GM19023 (cell line): ENCODE data around the gene USP17L27.
"Not testable (repeated sequence)": the region's sequence is repeated elsewhere in the genome, so short reads cannot be mapped to it uniquely, and the experiment has no call there.

Experiments
- ATAC-seq: cut with Tn5 transposase; IDR thresholded peaks from one replicate; pipeline ENCODE4 v1.9.1; 2021; ENCODE audit warnings: mild to moderate bottlenecking, moderate library complexity; ENCODE audit not compliant: unreplicated experiment

The USP17L27 gene, protein sequence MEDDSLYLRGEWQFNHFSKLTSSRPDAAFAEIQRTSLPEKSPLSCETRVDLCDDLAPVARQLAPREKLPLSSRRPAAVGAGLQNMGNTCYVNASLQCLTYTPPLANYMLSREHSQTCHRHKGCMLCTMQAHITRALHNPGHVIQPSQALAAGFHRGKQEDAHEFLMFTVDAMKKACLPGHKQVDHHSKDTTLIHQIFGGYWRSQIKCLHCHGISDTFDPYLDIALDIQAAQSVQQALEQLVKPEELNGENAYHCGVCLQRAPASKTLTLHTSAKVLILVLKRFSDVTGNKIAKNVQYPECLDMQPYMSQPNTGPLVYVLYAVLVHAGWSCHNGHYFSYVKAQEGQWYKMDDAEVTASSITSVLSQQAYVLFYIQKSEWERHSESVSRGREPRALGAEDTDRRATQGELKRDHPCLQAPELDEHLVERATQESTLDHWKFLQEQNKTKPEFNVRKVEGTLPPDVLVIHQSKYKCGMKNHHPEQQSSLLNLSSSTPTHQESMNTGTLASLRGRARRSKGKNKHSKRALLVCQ

DNA sequence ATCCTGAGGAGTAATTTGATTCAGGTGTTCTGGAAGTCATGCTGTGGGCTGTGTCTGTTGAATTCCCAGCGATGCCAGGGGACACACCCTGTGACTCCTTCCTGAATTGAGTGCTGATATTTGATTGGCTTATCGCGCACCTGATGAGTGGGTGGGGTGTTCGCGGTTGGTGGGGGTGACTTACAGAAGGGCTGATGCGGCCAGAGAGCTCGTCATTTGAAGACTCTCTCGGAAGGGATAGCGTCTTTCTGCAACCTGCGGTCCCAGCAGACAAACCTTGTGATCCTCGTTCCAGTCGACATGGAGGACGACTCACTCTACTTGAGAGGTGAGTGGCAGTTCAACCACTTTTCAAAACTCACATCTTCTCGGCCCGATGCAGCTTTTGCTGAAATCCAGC lies at the start of gene USP17L27:
Gene USP17L27 (plus strand): TSS at position 301 of the 400 bp plus-strand sequence. CDS start 0 bp downstream, at position 301.
- ATAC-seq, result not testable (repeated sequence)

DNA sequence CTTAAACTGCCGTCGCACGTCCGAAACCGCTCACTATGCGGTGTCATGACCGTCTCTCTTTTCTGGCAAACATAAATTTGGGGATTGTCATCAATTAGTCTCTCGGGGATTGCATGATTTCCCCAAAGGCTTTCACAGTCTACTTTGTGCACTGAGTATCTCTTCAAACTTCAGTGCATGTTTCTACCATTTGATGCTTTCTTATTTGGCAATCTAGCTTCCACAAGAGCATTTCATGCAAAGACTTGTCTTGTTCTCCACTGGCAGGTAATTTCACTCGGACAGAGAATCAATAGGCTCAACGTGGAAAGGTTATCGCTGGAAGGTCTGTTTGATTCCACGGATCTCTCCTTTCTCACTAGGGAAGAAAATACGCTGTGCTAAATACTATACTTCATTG lies 19.8 kb upstream of the USP17L27 start:
- not testable (repeated sequence) for ATAC-seq

DNA sequence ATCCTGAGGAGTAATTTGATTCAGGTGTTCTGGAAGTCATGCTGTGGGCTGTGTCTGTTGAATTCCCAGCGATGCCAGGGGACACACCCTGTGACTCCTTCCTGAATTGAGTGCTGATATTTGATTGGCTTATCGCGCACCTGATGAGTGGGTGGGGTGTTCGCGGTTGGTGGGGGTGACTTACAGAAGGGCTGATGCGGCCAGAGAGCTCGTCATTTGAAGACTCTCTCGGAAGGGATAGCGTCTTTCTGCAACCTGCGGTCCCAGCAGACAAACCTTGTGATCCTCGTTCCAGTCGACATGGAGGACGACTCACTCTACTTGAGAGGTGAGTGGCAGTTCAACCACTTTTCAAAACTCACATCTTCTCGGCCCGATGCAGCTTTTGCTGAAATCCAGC lies 19.1 kb upstream of the USP17L27 start, which contains the start of gene USP17L24:
Gene USP17L24 (plus strand): TSS at position 301 of the 400 bp plus-strand sequence. CDS start 0 bp downstream, at position 301.
- ATAC-seq, result not testable (repeated sequence)

DNA sequence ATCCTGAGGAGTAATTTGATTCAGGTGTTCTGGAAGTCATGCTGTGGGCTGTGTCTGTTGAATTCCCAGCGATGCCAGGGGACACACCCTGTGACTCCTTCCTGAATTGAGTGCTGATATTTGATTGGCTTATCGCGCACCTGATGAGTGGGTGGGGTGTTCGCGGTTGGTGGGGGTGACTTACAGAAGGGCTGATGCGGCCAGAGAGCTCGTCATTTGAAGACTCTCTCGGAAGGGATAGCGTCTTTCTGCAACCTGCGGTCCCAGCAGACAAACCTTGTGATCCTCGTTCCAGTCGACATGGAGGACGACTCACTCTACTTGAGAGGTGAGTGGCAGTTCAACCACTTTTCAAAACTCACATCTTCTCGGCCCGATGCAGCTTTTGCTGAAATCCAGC lies 14.3 kb upstream of the USP17L27 start, which contains the start of gene USP17L25:
Gene USP17L25 (plus strand): TSS at position 301 of the 400 bp plus-strand sequence. CDS start 0 bp downstream, at position 301.
- ATAC-seq, result not testable (repeated sequence)

DNA sequence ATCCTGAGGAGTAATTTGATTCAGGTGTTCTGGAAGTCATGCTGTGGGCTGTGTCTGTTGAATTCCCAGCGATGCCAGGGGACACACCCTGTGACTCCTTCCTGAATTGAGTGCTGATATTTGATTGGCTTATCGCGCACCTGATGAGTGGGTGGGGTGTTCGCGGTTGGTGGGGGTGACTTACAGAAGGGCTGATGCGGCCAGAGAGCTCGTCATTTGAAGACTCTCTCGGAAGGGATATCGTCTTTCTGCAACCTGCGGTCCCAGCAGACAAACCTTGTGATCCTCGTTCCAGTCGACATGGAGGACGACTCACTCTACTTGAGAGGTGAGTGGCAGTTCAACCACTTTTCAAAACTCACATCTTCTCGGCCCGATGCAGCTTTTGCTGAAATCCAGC lies 9.6 kb upstream of the USP17L27 start, which contains the start of gene USP17L26:
Gene USP17L26 (plus strand): TSS at position 301 of the 400 bp plus-strand sequence. CDS start 0 bp downstream, at position 301.
- not testable (repeated sequence) for ATAC-seq

DNA sequence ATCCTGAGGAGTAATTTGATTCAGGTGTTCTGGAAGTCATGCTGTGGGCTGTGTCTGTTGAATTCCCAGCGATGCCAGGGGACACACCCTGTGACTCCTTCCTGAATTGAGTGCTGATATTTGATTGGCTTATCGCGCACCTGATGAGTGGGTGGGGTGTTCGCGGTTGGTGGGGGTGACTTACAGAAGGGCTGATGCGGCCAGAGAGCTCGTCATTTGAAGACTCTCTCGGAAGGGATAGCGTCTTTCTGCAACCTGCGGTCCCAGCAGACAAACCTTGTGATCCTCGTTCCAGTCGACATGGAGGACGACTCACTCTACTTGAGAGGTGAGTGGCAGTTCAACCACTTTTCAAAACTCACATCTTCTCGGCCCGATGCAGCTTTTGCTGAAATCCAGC lies 4.8 kb upstream of the USP17L27 start, which contains the start of gene USP17L5:
Gene USP17L5 (plus strand): TSS at position 301 of the 400 bp plus-strand sequence. CDS start 0 bp downstream, at position 301.
- not testable (repeated sequence) for ATAC-seq

DNA sequence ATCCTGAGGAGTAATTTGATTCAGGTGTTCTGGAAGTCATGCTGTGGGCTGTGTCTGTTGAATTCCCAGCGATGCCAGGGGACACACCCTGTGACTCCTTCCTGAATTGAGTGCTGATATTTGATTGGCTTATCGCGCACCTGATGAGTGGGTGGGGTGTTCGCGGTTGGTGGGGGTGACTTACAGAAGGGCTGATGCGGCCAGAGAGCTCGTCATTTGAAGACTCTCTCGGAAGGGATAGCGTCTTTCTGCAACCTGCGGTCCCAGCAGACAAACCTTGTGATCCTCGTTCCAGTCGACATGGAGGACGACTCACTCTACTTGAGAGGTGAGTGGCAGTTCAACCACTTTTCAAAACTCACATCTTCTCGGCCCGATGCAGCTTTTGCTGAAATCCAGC lies 4.6 kb downstream of the USP17L27 start, which contains the start of gene USP17L28:
Gene USP17L28 (plus strand): TSS at position 301 of the 400 bp plus-strand sequence. CDS start 0 bp downstream, at position 301.
- not testable (repeated sequence) for ATAC-seq

DNA sequence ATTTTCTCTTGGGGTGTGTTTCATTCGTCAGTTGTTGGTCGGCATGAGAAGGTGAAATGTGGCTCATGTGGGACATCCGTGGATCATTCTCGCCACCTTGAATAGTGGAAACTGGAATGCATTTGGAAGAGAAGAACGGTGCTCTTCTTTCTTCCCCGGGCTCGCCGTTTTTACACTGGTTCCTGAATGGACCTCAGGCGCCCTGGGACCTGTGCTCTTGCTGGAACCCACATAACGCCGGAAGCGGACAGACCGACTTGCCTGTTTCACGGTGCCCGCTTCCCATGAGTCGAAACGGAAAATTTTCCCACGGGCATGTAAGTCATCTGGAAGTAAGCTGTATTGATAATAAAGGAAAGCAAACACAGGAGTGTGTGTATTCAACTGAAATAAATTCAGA lies 6.9 kb downstream of the USP17L27 start:
- ATAC-seq, result not testable (repeated sequence)

DNA sequence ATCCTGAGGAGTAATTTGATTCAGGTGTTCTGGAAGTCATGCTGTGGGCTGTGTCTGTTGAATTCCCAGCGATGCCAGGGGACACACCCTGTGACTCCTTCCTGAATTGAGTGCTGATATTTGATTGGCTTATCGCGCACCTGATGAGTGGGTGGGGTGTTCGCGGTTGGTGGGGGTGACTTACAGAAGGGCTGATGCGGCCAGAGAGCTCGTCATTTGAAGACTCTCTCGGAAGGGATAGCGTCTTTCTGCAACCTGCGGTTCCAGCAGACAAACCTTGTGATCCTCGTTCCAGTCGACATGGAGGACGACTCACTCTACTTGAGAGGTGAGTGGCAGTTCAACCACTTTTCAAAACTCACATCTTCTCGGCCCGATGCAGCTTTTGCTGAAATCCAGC lies 9.4 kb downstream of the USP17L27 start, which contains the start of gene USP17L29:
Gene USP17L29 (plus strand): TSS at position 301 of the 400 bp plus-strand sequence. CDS start 0 bp downstream, at position 301.
- not testable (repeated sequence) for ATAC-seq

DNA sequence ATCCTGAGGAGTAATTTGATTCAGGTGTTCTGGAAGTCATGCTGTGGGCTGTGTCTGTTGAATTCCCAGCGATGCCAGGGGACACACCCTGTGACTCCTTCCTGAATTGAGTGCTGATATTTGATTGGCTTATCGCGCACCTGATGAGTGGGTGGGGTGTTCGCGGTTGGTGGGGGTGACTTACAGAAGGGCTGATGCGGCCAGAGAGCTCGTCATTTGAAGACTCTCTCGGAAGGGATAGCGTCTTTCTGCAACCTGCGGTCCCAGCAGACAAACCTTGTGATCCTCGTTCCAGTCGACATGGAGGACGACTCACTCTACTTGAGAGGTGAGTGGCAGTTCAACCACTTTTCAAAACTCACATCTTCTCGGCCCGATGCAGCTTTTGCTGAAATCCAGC lies 18.9 kb downstream of the USP17L27 start, which contains the start of gene USP17L30:
Gene USP17L30 (plus strand): TSS at position 301 of the 400 bp plus-strand sequence. CDS start 0 bp downstream, at position 301.
- not testable (repeated sequence) for ATAC-seq

DNA sequence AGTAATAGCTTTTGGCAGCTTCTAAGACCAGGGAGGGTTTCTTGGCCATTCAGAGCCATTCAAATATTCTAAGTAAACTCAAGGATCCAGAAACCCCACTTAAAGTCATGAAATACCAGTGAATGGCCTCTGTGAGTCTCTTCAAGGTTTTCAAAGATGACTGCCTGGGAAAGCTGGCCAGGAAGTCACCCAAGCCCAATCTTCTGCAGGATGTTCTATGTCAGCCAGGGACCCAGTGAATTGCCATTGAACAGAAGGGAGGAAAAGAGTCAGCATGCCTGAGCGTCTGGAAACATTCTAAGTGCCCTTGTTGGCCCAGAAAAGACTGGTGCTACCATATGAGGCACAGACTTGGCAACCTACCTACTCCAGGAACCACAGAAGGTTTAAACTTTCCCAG lies 35.9 kb downstream of the USP17L27 start:
- ATAC-seq, result not testable (repeated sequence)

DNA sequence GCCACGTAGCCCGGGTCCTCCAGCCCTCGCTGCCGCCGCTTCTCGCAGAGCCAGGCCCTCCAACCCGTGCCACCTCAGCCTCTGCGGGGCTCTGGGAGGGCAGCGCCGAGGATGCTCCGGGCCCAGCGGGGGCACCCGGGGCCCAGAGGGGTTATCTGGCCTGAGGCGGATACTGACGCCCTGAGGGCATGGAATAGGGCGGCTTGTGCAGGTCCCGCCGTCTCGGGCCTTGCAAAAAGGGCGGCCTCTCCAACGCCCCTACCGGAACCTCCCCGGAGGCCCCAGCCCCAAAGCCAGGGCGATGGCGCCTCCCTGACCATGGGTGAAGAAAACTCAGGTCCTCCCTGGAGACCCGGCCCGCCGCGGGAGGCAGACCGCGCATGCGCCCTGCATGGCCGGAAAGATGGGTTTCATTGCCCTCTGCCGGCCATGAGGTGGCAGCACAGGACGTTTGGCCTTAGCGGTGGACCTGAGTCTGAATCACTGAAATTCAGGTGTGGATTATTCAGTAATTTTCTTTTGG lies 37.1 kb downstream of the USP17L27 start:
- ATAC-seq, result not testable (repeated sequence)

DNA sequence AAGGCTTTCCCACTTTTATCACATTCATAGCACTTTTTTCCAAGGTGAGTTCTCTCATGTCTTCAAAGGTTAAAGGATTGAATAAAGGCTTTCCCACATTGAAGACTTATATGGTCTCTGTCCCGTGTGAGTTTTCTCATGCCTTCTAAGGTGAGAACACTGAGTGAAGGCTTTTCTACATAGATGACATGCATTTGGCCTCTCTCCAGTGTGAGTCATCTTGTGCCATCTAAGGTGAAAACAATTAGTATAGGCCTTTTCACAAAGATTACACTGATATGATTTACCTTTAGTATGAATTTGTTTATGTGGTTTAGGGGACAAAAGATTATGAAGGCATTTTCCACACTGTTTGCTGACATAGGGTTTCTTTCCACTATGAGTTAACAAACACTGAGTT lies 40.2 kb downstream of the USP17L27 start:
- no peak for ATAC-seq

DNA sequence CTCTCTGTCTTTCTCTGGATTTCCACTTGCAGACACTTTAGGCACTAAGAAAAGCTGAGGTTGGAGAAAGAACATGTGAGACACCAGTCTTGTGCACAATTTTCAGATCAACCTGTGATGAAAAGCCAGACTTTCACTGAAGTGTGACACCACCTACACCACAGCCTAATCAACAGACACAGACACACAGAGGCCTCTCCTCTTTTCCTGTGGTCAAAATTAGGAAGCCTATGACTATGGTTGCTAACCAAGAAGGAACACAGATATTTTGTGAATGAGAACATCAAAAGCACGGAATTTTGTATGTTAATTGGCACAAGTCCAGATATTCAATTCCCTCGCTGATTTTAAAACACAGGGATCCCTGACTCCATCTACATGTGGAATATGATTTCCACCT lies 45.1 kb downstream of the USP17L27 start:
- ATAC-seq, result not testable (repeated sequence)
